Upper lobe of right lung (tissue), 1 donor: ENCODE results near the gene PTPRZ1. TPM values are rescaled to one million over a fixed set of nuclear protein-coding genes. Genes with fewer than 3 reads are reported as not detected.

Experiments
- ATAC-seq: fragments of 200-7000 bp; cut with Tn5 transposase; one replicate; pipeline ENCODE4 v1.9.1; 2020; ENCODE audit warnings: mild to moderate bottlenecking, moderate library complexity
- DNase-seq: peaks from one replicate; pipeline ENCODE4 v3.0.0-alpha.2; 2020
- H3K27ac ChIP-seq: fragments of 200-600 bp; one replicate; pipeline ENCODE4 v1.8.0; 2022
- H3K27me3 ChIP-seq: fragments of 200-600 bp; one replicate; pipeline ENCODE4 v1.8.0; 2022; ENCODE audit warnings: mild to moderate bottlenecking
- H3K36me3 ChIP-seq: fragments of 200-600 bp; one replicate; pipeline ENCODE4 v1.8.0; 2022
- H3K4me1 ChIP-seq: fragments of 200-600 bp; one replicate; pipeline ENCODE4 v1.8.0; 2022
- H3K4me3 ChIP-seq: fragments of 200-600 bp; one replicate; pipeline ENCODE4 v1.8.0; 2022; ENCODE audit warnings: mild to moderate bottlenecking
- H3K9me3 ChIP-seq: fragments of 200-600 bp; one replicate; pipeline ENCODE4 v1.8.0; 2022
- intact Hi-C: fragments of 100-400 bp; cut with DNase I; formaldehyde crosslinking; loops from one replicate; pipeline ENCODE4 v1.11.0; 2022
- total RNA-seq: library from RNA; stranded (reverse); fragmentation: NEBNext Ultra II Directional; extraction: Animal tissue kit (Norgen Biotek cat#: 25700); gene quantifications from one replicate; pipeline ENCODE4 v1.2.1, GENCODE V29; 2021
- TF ChIP-seq, protein P1 (sequence below): fragments of 200-600 bp; IDR thresholded peaks from one replicate; pipeline ENCODE4 v1.8.0; 2022; ENCODE audit warnings: antibody characterized with exemption
- donor health status: DM: no; HTN: yes; CAD: no; lungs with severe emphysema.

PTPRZ1 gene
- total RNA-seq, 1 donor from 2014 or later: 3.6 TPM

DNA sequence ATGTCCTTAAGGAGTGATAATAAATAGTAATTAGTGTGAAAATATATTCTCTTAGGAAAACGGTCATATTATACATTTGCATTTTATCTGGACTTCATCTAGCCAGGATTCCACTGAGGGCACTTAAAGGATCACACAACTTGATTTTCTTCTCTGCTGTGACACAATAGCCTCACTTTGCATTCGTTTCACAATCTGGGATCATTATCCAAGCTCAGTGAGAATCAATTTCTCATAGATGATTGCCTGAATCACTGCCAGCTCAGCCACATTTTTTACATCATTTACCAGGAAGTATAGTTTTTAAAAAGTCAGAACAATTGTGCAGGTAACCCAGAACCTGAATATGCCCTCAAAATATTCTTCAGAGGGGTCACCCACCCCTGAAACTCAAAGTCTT is 68.9 kb downstream of the PTPRZ1 start:
- no peak for DNase-seq
- intact Hi-C loops: no loop called here
- no peak for ATAC-seq
- Histone ChIP-seq H3K4me1 (no peaks in the 10 kb centered on the region), H3K9me3 (no peaks in the 10 kb centered on the region), H3K27ac (no peak overlapping the region), H3K27me3 (no peaks in the 10 kb centered on the region), H3K36me3 (no peaks in the 10 kb centered on the region), H3K4me3 (no peak overlapping the region)
- TF ChIP-seq, protein P1, sequence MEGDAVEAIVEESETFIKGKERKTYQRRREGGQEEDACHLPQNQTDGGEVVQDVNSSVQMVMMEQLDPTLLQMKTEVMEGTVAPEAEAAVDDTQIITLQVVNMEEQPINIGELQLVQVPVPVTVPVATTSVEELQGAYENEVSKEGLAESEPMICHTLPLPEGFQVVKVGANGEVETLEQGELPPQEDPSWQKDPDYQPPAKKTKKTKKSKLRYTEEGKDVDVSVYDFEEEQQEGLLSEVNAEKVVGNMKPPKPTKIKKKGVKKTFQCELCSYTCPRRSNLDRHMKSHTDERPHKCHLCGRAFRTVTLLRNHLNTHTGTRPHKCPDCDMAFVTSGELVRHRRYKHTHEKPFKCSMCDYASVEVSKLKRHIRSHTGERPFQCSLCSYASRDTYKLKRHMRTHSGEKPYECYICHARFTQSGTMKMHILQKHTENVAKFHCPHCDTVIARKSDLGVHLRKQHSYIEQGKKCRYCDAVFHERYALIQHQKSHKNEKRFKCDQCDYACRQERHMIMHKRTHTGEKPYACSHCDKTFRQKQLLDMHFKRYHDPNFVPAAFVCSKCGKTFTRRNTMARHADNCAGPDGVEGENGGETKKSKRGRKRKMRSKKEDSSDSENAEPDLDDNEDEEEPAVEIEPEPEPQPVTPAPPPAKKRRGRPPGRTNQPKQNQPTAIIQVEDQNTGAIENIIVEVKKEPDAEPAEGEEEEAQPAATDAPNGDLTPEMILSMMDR: no peak

GRCh38 chr7:121945066-121945465 is 72.1 kb downstream of the PTPRZ1 start:
- Histone ChIP-seq H3K36me3 (no peaks in the 10 kb centered on the region), H3K27ac (no peak overlapping the region), H3K9me3 (no peaks in the 10 kb centered on the region), H3K4me1 (no peaks in the 10 kb centered on the region), H3K4me3 (no peak overlapping the region), H3K27me3 (no peaks in the 10 kb centered on the region)
- intact Hi-C loops: no loop called here
- DNase-seq (no peak), ATAC-seq (no peak)
- TF ChIP-seq, protein P1: no peak

GRCh38 chr7:121945480-121946236 is 72.7 kb downstream of the PTPRZ1 start:
- Histone ChIP-seq H3K9me3 (no peaks in the 10 kb centered on the region), H3K27me3 (no peaks in the 10 kb centered on the region), H3K4me3 (no peak overlapping the region), H3K4me1 (no peaks in the 10 kb centered on the region), H3K27ac (no peak overlapping the region), H3K36me3 (no peaks in the 10 kb centered on the region)
- no peak for DNase-seq
- ATAC-seq: no peak
- intact Hi-C loops: no loop called here
- TF ChIP-seq, protein P1: no peak

- intact Hi-C loops: no loop called here
- Histone ChIP-seq H3K4me1 (no peaks in the 10 kb centered on the region), H3K27ac (no peak overlapping the region), H3K4me3 (no peak overlapping the region), H3K27me3 (no peaks in the 10 kb centered on the region), H3K36me3 (no peaks in the 10 kb centered on the region), H3K9me3 (no peaks in the 10 kb centered on the region)
- DNase-seq (no peak), ATAC-seq (no peak)
- TF ChIP-seq, protein P1: no peak
These were observed 80.2 kb downstream of the PTPRZ1 start for GRCh38 chr7:121953164-121953563.

GRCh38 chr7:121953601-121954000 is 80.6 kb downstream of the PTPRZ1 start:
- no peaks in the 10 kb centered on the region for H3K4me1 ChIP-seq
- intact Hi-C loops: no loop called here
- no peak for DNase-seq

More at GRCh38 chr7:121953601-121954000, 80.6 kb downstream of the PTPRZ1 start:
- no peaks in the 10 kb centered on the region for H3K27me3 ChIP-seq
- no peak overlapping the region for H3K4me3 ChIP-seq
- no peaks in the 10 kb centered on the region for H3K36me3 ChIP-seq
- H3K27ac ChIP-seq: no peak overlapping the region
- no peak for ATAC-seq
- TF ChIP-seq, protein P1: no peak
- H3K9me3 ChIP-seq: no peaks in the 10 kb centered on the region
